GM12873 (cell line): ENCODE results near the gene CANX.

ENCODE experiments used
- CTCF ChIP-seq: IDR thresholded peaks from 2 replicates; pipeline ENCODE4 v1.5.1; 2012; ENCODE audit warnings: low read depth, mild to moderate bottlenecking, moderate library complexity, low read length, control low read depth; ENCODE audit not compliant: insufficient read depth; ENCODE audit errors: missing control alignments

CANX gene

GRCh38 chr5:179776411-179776938, 77.7 kb downstream of the CANX start:
- TF ChIP-seq CTCF = no peak

- TF ChIP-seq CTCF = no peak
Observed at GRCh38 chr5:179777456-179777855, 78.7 kb downstream of the CANX start.

DNA sequence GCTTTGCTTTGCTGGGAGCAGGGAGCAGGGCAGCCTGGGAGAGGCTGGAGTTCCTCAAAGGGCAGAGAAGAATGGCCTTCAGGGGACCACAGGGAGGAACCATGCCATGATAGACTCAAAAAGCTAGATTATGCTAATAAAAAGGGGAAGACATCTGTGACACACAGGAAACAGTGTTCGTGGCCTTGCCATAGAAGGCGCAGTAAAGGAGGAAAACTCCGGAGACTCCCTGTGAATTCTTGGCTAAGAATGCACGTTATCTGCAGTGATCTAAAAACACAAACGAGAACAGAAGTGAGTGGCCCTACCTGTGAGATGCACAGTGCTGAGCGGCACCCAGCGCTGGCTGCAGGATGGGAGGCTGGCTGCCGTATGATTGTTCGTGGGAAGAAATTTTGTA, 79.1 kb downstream of the CANX start:
- no peak for TF ChIP-seq CTCF

DNA sequence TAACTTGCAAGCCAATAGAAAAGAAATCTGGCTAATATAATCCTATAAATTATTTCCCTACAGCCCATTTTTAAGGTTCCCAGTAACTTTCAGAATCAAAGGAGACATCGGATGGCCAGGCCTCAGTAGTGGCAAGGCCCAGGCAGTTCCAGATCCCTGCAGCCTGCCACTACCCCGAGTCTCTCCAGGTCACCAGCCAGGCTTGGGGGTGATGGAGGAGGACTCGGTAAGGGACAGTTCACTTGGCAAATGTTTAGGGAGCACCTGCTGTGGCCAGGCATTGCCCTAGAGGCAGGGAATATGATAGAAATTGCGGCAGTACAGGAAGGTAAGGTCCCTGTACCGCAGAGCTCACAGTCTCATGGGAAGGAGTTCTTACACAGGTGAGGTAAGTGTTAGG, 79.8 kb downstream of the CANX start:
- no peak for TF ChIP-seq CTCF

DNA sequence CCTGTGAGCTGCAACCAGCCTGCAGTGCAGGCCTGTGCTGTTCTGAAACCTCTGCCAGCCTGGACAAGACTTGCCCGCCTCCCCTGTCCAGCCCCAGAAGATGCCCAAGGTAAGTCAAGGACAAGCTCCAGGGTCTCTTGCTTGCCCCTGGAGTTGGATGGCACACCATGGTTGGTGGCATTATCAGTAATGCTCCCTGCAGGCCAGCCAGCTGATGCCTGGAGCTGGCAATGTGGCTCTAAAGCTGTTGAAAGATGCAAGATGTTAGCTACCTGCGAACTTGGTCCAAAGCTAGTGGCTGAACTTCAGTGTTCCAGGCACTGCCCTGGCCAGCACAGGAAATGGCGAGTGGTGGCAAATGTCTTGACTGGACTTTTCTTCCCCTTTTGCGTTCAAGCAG, 81.1 kb downstream of the CANX start:
- TF ChIP-seq CTCF = no peak

DNA sequence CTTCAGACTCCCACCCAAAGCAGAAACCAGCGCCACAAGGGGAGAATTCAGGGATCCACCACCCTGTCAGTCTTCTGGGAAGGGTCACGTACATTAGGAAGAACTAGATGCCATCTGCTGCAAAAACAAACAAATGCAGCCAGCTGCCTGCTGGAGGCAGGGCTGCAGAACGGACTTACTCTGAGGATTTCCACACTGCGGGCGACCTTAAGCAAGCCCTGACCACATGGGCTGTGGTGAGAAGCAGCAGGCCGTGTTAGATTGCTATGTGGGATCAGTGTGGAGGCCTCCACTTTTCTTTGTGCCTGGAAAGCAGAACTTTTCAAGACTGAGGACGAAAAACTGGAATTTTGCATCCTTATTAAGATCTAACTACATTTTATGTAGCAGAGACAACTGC, 81.6 kb downstream of the CANX start:
- TF ChIP-seq CTCF = no peak
